ENCODE measurements around the gene DPEP3. TPM values are rescaled to one million over a fixed set of nuclear protein-coding genes. Genes with fewer than 3 reads are reported as not detected.

The DPEP3 gene
- total and polyA plus RNA-seq, 10 donors: 0.26 to 2.2 (median 0.93) TPM

DNA sequence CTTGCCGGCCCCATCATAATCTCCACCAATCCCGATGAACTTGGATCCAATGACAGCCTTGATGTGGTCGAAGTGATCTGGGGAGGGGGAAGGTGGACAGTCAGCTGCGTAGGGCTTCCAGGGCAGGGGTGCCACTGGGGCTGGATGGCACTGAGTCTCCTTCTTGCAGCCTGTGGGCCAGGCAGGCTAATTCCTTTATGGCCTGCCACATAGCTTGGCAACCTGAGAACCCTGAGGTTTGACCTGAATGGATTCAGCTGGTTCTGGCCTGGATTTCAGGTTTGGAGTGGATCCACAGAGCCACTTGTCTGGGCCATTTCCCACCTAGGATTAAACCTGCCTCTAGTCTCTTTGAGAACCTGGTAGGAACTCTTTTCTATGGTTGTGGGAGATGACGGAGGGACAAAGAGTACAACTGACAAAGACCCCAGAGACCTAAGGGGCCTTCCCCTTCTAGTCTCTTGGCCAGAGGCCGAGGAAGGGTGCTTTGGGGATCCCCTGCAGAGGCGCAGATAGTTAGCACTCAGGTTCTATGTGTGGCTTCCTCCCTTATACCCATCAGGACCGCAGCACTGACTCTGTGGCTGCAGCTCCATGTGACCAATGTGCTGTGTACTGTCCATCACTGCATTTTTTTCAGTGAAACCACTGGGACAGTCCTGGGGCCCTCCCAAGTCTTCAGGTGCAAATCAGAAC, 9.2 kb upstream of the DPEP3 start:
- WGBS, 5 donors: 79 to 88% (median 81%) methylated on average over 8 of the region's 8 CpGs
- intact Hi-C loops (cut with DNase I; ENCODE audit: low total_unique reads): loop anchor here (5.0 kb wide), 1 partner anchor 53 kb away; no protein-coding TSS in a partner anchor

DNA sequence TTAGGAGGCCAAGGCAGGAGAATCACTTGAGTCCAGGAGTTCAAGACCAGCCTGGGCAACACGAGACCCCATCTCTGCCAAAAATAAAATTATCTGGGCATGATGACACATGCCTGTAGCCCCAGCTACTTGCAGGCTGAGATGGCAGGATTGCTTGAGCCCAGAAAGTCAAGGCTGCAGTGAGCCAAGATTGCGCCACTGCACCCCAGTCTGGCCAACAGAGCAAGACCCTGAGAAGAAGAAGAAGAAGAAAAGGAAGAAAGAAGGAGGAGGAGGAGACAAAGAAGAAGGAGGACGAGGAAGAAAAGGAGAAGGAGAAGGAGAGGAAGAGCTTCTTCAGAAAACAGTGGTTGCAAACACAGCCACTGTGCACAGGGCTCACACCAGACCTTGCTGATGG, 8.4 kb upstream of the DPEP3 start:
- Histone ChIP-seq H3K27ac (peak overlapping the region in 2 of 8 donors; percentile 16 to 30), H3K9me3 (no peaks in the 10 kb centered on the region), H3K4me1 (peaks cover 30 to 88% (median 39%) of the 10 kb centered on the region in 6 donors), H3K36me3 (peaks cover 0 to 27% (median 0%) of the 10 kb centered on the region in 6 donors), H3K27me3 (replicated peaks in 1 of 7) (no peaks in the 10 kb centered on the region), H3K4me3 (no peak overlapping the region)
- 73 to 85% (median 77%) methylated on average over 3 of the region's 3 CpGs for WGBS, 5 donors
- TF ChIP-seq POLR2AphosphoS5 (IDR thresholded peaks at IDR 0.05): peak in 1 of 3 donors; percentile 4
- TF ChIP-seq, protein P1, sequence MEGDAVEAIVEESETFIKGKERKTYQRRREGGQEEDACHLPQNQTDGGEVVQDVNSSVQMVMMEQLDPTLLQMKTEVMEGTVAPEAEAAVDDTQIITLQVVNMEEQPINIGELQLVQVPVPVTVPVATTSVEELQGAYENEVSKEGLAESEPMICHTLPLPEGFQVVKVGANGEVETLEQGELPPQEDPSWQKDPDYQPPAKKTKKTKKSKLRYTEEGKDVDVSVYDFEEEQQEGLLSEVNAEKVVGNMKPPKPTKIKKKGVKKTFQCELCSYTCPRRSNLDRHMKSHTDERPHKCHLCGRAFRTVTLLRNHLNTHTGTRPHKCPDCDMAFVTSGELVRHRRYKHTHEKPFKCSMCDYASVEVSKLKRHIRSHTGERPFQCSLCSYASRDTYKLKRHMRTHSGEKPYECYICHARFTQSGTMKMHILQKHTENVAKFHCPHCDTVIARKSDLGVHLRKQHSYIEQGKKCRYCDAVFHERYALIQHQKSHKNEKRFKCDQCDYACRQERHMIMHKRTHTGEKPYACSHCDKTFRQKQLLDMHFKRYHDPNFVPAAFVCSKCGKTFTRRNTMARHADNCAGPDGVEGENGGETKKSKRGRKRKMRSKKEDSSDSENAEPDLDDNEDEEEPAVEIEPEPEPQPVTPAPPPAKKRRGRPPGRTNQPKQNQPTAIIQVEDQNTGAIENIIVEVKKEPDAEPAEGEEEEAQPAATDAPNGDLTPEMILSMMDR (IDR thresholded peaks at IDR 0.05 in 8 of 11, conservative IDR thresholded peaks at IDR 0.05 in 3 of 11): no peak
- no peak for DNase-seq
- intact Hi-C loops (cut with DNase I; ENCODE audit: low total_unique reads): no loop called here

More for the DNA sequence above, 9.2 kb upstream of the DPEP3 start:
- Histone ChIP-seq H3K9me3 (no peaks in the 10 kb centered on the region), H3K4me3 (no peak overlapping the region), H3K27ac (peak overlapping the region in 1 of 8 donors; percentile 16), H3K27me3 (replicated peaks in 1 of 7) (no peaks in the 10 kb centered on the region), H3K36me3 (peaks cover 0 to 27% (median 0%) of the 10 kb centered on the region in 6 donors), H3K4me1 (peaks cover 25 to 87% (median 36%) of the 10 kb centered on the region in 6 donors)
- TF ChIP-seq POLR2A (IDR thresholded peaks at IDR 0.05) (no peak), POLR2AphosphoS5 (IDR thresholded peaks at IDR 0.05) (peak in 1 of 3 donors; percentile 20)
- TF ChIP-seq, protein P1 (IDR thresholded peaks at IDR 0.05 in 8 of 11, conservative IDR thresholded peaks at IDR 0.05 in 3 of 11): no peak
- DNase-seq: no peak

DNA sequence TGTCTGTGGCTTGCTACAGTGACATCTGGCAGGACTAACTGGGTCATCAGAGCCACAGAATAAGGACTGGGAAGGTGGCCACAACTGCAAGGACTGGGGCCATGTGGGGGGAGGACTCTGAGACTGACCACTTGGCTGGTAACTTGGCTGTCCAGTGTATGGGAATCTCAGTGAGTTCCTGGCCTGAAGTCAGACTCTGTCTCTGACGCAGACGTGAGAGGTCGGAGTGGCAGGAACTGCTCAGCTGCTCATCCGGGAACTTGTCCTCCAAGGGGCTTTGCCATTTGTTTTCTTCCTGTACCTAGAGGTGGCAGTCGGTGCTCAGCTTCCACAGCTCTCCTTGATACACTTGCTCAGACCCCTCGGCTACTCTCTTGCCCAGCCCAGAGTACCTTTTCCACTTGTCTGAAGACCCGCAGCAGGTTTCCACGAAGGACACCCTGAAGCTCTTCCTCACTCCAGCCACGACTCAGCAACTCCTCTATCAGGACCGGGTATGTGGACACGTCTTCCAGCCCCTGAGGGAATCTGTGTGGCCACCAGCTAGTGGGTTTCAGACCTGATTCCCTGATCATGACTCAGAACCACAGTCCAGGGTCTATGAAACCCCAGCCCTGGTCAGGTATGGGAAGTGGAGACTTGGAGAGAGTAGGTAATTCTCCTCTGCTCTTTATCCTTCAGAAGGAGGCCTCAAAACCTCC, 7.3 kb upstream of the DPEP3 start:
- H3K9me3 ChIP-seq: no peaks in the 10 kb centered on the region
- WGBS, 5 donors: 67 to 80% (median 73%) methylated on average over 9 to 11 of the region's 11 CpGs
- H3K4me3 ChIP-seq: no peak overlapping the region
- H3K36me3 ChIP-seq: peaks cover 0 to 27% (median 0%) of the 10 kb centered on the region in 6 donors
- no peak for DNase-seq
- H3K4me1 ChIP-seq: peaks cover 20 to 88% (median 33%) of the 10 kb centered on the region in 6 donors
- no peaks in the 10 kb centered on the region for H3K27me3 ChIP-seq (replicated peaks in 1 of 7)
- TF ChIP-seq POLR2AphosphoS5 (IDR thresholded peaks at IDR 0.05): no peak
- no peak for TF ChIP-seq POLR2A (IDR thresholded peaks at IDR 0.05)
- TF ChIP-seq, protein P1 (IDR thresholded peaks at IDR 0.05 in 8 of 11, conservative IDR thresholded peaks at IDR 0.05 in 3 of 11): no peak
- peak overlapping the region in 2 of 8 donors; percentile 24 to 30 for H3K27ac ChIP-seq
- intact Hi-C loops (cut with DNase I; ENCODE audit: low total_unique reads): no loop called here

DNA sequence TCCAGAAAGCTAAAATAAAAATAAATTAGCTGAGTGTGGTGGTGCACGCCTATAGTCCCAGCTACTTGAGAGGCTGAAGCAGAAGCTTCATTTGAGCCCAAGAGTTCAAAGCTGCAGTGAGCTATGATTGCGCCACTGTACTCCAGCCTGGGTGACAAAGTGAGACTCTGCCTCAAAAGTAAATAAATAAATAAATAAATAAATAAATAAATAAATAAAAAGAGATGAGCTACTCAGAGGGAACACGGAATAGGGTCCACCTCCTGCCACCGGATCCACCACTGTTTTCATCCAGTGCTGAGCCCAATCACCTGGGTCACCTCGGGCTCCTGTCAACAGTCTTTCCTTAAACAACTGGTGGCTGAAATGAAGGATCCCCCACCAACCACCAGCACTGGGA, 6.7 kb upstream of the DPEP3 start:
- intact Hi-C loops (cut with DNase I; ENCODE audit: low total_unique reads): no loop called here
- 89 to 95% (median 93%) methylated on average over 5 of the region's 5 CpGs for WGBS, 5 donors

More for the DNA sequence above, 6.7 kb upstream of the DPEP3 start:
- peaks cover 18 to 81% (median 29%) of the 10 kb centered on the region in 6 donors for H3K4me1 ChIP-seq
- no peak for DNase-seq
- H3K27me3 ChIP-seq (replicated peaks in 1 of 7): no peaks in the 10 kb centered on the region
- TF ChIP-seq, protein P1 (IDR thresholded peaks at IDR 0.05 in 8 of 11, conservative IDR thresholded peaks at IDR 0.05 in 3 of 11): no peak
- peaks cover 0 to 24% (median 0%) of the 10 kb centered on the region in 6 donors for H3K36me3 ChIP-seq
- H3K9me3 ChIP-seq: no peaks in the 10 kb centered on the region
- no peak overlapping the region for H3K4me3 ChIP-seq
- no peak overlapping the region for H3K27ac ChIP-seq
